Astrocyte (in vitro differentiated cells and primary cell): Measurements from ENCODE around the gene VWA5B1. TPM values are rescaled to one million over a fixed set of nuclear protein-coding genes. Genes with fewer than 3 reads are reported as not detected.
A peak's percentile ranks its signal among the peaks of the same experiment; 100 is the strongest.

ENCODE experiments used
- DNase-seq: peaks from one replicate; pipeline ENCODE4 v3.0.0-alpha.2; 2010; ENCODE audit warnings: low read depth
- FAIRE-seq: peaks from 2 replicates; lab custom pipeline; 2011; peaks lifted over from hg19 to GRCh38; lab: Jason Lieb, UNC
- H2AFZ ChIP-seq: 2 replicates; pipeline ENCODE4 v1.6.0; 2012; ENCODE audit warnings: low read depth, low read length, inconsistent platforms
- H3K27ac ChIP-seq: 2 replicates; pipeline ENCODE4 v1.5.1; 2011; ENCODE audit warnings: low read depth, low read length, inconsistent platforms
- H3K27me3 ChIP-seq: 2 replicates; pipeline ENCODE4 v1.6.0; 2011; ENCODE audit warnings: low read length, inconsistent platforms; ENCODE audit not compliant: insufficient read depth
- H3K36me3 ChIP-seq: 2 replicates; pipeline ENCODE4 v1.5.1; 2011; ENCODE audit warnings: low read length, inconsistent platforms; ENCODE audit not compliant: insufficient read depth
- H3K4me1 ChIP-seq: 2 replicates; pipeline ENCODE4 v1.5.1; 2011; ENCODE audit warnings: low read length, inconsistent platforms; ENCODE audit not compliant: insufficient read depth
- H3K4me2 ChIP-seq: 2 replicates; pipeline ENCODE4 v1.6.0; 2012; ENCODE audit warnings: low read length, inconsistent platforms
- H3K4me3 ChIP-seq: 2 replicates; pipeline ENCODE4 v1.5.1; 2011; ENCODE audit warnings: low read depth, mild to moderate bottlenecking, low read length, inconsistent platforms; ENCODE audit not compliant: insufficient read depth
- H3K79me2 ChIP-seq: 2 replicates; pipeline ENCODE4 v1.6.0; 2012; ENCODE audit warnings: mild to moderate bottlenecking, low read length, inconsistent platforms; ENCODE audit not compliant: insufficient read depth
- H3K9ac ChIP-seq: 2 replicates; pipeline ENCODE4 v1.6.0; 2012; ENCODE audit warnings: mild to moderate bottlenecking, low read length, inconsistent platforms
- H3K9me3 ChIP-seq: 2 replicates; pipeline ENCODE4 v1.5.1; 2012; ENCODE audit warnings: low read depth, mild to moderate bottlenecking, low read length, inconsistent platforms; ENCODE audit not compliant: insufficient read depth
- H4K20me1 ChIP-seq: 2 replicates; pipeline ENCODE4 v1.6.0; 2012; ENCODE audit warnings: low read length, inconsistent platforms; ENCODE audit not compliant: insufficient read depth
- H3K27ac Mint-ChIP-seq: one replicate; pipeline ENCODE4 v1.8.0; 2021; ENCODE audit warnings: mild to moderate bottlenecking, mixed read lengths; ENCODE audit not compliant: unreplicated experiment
- H3K27me3 Mint-ChIP-seq: one replicate; pipeline ENCODE4 v1.8.0; 2021; ENCODE audit warnings: low read depth, mixed read lengths; ENCODE audit not compliant: unreplicated experiment
- H3K36me3 Mint-ChIP-seq: one replicate; pipeline ENCODE4 v1.8.0; 2021; ENCODE audit warnings: low read depth, mixed read lengths; ENCODE audit not compliant: unreplicated experiment
- H3K4me1 Mint-ChIP-seq: one replicate; pipeline ENCODE4 v1.8.0; 2021; ENCODE audit warnings: low read depth, mixed read lengths; ENCODE audit not compliant: unreplicated experiment
- H3K4me3 Mint-ChIP-seq: one replicate; pipeline ENCODE4 v1.8.0; 2021; ENCODE audit warnings: mild to moderate bottlenecking, moderate library complexity, mixed read lengths; ENCODE audit not compliant: unreplicated experiment
- H3K9me3 Mint-ChIP-seq: one replicate; pipeline ENCODE4 v1.8.0; 2021; ENCODE audit warnings: mild to moderate bottlenecking, mixed read lengths; ENCODE audit not compliant: unreplicated experiment
- CTCF ChIP-seq: IDR thresholded peaks from 2 replicates; pipeline ENCODE4 v1.5.1; 2011; ENCODE audit warnings: low read depth, mild to moderate bottlenecking, inconsistent platforms, low read length, moderate library complexity; ENCODE audit not compliant: insufficient read depth
- EZH2 ChIP-seq: IDR thresholded peaks from 2 replicates; pipeline ENCODE4 v1.6.1; 2012; ENCODE audit warnings: mild to moderate bottlenecking, low read length, inconsistent platforms; ENCODE audit not compliant: insufficient read depth
- total RNA-seq: library from RNA; stranded (reverse); gene quantifications from 2 replicates; pipeline ENCODE4 v1.2.1, GENCODE V29; 2021

Gene VWA5B1
- total RNA-seq, 1 donor from 2014 or later, result not detected

- Histone ChIP-seq H3K9ac (no peak overlapping the region), H3K9me3 (no peaks in the 10 kb centered on the region), H3K27ac (no peak overlapping the region), H4K20me1 (no peaks in the 10 kb centered on the region), H3K79me2 (no peaks in the 10 kb centered on the region), H3K4me1 (peaks cover 12% of the 10 kb centered on the region), H3K4me3 (no peak overlapping the region), H3K4me2 (no peak overlapping the region), H3K36me3 (no peaks in the 10 kb centered on the region), H2AFZ (no peak overlapping the region), H3K27me3 (peaks cover 33% of the 10 kb centered on the region)
- no peaks in the 10 kb centered on the region for H3K9me3 Mint-ChIP-seq
- peaks cover 14% of the 10 kb centered on the region for H3K4me1 Mint-ChIP-seq
- no peak overlapping the region for H3K27ac Mint-ChIP-seq
- no peak for DNase-seq
- no peak overlapping the region for H3K4me3 Mint-ChIP-seq
- peaks cover 68% of the 10 kb centered on the region for H3K27me3 Mint-ChIP-seq
- no peaks in the 10 kb centered on the region for H3K36me3 Mint-ChIP-seq
- TF ChIP-seq EZH2 (no peak), CTCF (no peak)
- no peak for FAIRE-seq
Measured at GRCh38 chr1:20356850-20357459, 66.3 kb downstream of the VWA5B1 start.

- Histone ChIP-seq H3K36me3 (no peaks in the 10 kb centered on the region), H3K4me1 (peaks cover 12% of the 10 kb centered on the region), H3K79me2 (no peaks in the 10 kb centered on the region), H3K27me3 (peaks cover 33% of the 10 kb centered on the region), H3K9ac (no peak overlapping the region), H2AFZ (no peak overlapping the region), H4K20me1 (no peaks in the 10 kb centered on the region), H3K27ac (no peak overlapping the region), H3K9me3 (no peaks in the 10 kb centered on the region), H3K4me3 (no peak overlapping the region), H3K4me2 (no peak overlapping the region)
- Mint-ChIP-seq H3K27ac (no peak overlapping the region), H3K4me1 (peaks cover 14% of the 10 kb centered on the region), H3K36me3 (no peaks in the 10 kb centered on the region), H3K4me3 (no peak overlapping the region), H3K9me3 (no peaks in the 10 kb centered on the region), H3K27me3 (peaks cover 67% of the 10 kb centered on the region)
- TF ChIP-seq CTCF, result no peak
- FAIRE-seq, result no peak
- no peak for DNase-seq
Measured at GRCh38 chr1:20357796-20358195, 67.1 kb downstream of the VWA5B1 start.

GRCh38 chr1:20358761-20359263 lies 68.1 kb downstream of the VWA5B1 start:
- Mint-ChIP-seq H3K36me3 (no peaks in the 10 kb centered on the region), H3K4me3 (no peak overlapping the region), H3K9me3 (no peaks in the 10 kb centered on the region), H3K4me1 (peaks cover 14% of the 10 kb centered on the region), H3K27ac (no peak overlapping the region), H3K27me3 (peaks cover 63% of the 10 kb centered on the region)
- Histone ChIP-seq H3K27me3 (peaks cover 33% of the 10 kb centered on the region), H4K20me1 (no peaks in the 10 kb centered on the region), H3K36me3 (no peaks in the 10 kb centered on the region), H3K4me2 (peak overlapping the region; percentile 6), H3K4me1 (peaks cover 12% of the 10 kb centered on the region), H3K9me3 (no peaks in the 10 kb centered on the region), H3K79me2 (no peaks in the 10 kb centered on the region), H2AFZ (no peak overlapping the region), H3K4me3 (no peak overlapping the region), H3K27ac (no peak overlapping the region), H3K9ac (no peak overlapping the region)
- no peak for FAIRE-seq
- TF ChIP-seq EZH2 (no peak), CTCF (no peak)
- DNase-seq, result peak; percentile 47
